HG03442 (cell line): ENCODE results near the gene CHST3.

ENCODE experiments used
- ATAC-seq: cut with Tn5 transposase; IDR thresholded peaks from one replicate; pipeline ENCODE4 v1.9.1; 2021; ENCODE audit warnings: mild to moderate bottlenecking, moderate library complexity; ENCODE audit not compliant: unreplicated experiment

The CHST3 gene

GRCh38 chr10:72009051-72009424 lies 44.8 kb downstream of the CHST3 start:
- ATAC-seq, result no peak

GRCh38 chr10:72009425-72010081 lies 45.4 kb downstream of the CHST3 start:
- no peak for ATAC-seq

GRCh38 chr10:72010234-72010973 lies 46.2 kb downstream of the CHST3 start:
- ATAC-seq, result no peak

- no peak for ATAC-seq
These were observed 46.8 kb downstream of the CHST3 start for GRCh38 chr10:72011016-72011415.

- ATAC-seq, result no peak
These were observed 47.3 kb downstream of the CHST3 start for GRCh38 chr10:72011468-72011867.

DNA sequence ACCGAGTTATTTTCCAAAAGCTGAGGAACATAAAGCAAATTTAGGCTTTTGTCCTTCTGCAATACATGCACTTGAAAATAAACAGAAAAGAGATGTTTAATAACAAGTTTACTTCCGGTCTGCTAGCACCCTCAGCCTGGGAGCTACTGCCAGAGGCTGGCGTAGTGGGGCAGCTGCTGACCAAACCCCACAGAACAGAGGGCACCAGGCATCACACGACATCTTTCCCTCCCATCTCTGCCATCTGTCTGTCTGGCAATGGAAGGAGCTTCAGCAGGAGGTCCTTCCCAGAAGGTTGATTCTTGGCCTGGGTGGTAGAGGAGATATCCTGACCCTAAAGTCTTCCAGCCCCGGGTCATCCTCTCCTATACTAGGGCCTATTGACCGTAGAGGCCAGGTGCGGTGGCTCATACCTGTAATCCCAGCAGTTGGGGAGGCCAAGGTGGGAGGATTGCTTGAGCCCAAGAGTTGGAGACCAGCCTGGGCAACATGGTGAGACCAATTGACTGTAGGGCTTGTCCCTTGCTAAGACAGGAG lies 47.8 kb downstream of the CHST3 start:
- no peak for ATAC-seq

GRCh38 chr10:72012796-72013195 lies 48.6 kb downstream of the CHST3 start:
- no peak for ATAC-seq

DNA sequence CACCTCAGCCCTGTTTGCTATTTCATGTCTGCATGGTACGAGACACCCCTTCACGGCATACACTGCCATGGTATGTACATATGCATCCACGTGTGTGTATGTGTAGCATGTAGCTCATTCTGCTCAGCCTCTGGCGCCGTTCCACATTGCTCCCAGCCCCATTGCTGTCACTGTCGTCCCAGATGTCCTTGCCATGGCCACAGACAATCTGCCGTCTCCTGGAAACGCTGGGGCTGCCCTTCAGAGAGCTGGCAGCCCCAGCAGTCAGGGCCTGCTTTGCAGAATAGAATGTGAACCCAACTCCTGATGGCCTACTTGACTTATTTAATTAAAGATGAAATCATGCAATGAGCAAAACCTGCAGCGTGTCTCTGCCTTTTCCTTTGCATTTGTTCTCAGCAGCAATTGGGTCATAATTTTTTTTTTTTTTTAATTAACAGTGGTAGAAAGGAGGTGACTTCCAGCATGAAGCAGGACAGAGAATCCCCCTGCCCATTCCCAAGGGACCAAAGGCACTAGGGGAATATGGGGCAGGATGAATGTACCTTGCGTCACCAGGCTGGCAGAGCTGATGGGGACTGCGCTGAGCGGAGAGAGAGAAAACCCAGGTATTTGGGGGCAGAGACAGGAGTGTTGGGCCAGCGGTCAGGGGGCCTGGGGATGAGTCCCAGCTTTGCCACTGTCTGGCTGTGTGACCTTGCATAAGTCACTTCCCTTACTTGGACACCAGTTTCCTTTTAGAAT lies 49.2 kb downstream of the CHST3 start:
- no peak for ATAC-seq

DNA sequence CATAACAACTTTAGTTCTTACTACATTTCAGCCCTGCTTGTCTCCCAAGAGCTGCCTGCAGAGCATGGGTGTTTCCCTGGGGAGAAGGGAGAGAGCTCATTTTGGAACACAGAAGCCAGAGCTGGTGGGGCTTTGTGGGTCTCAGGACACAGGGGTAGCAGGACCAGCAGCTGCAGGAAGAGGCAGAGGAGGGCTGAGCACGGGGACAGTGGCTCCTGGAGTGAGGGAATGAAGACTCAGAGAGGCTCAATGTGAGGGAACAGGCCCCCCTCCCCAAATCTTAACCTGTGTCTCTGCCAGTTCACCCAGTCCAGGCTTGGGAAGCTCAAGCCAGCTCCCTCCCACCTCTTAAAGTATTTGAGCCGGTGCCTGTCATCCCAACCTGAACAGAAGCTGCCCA lies 50.0 kb downstream of the CHST3 start:
- no peak for ATAC-seq

DNA sequence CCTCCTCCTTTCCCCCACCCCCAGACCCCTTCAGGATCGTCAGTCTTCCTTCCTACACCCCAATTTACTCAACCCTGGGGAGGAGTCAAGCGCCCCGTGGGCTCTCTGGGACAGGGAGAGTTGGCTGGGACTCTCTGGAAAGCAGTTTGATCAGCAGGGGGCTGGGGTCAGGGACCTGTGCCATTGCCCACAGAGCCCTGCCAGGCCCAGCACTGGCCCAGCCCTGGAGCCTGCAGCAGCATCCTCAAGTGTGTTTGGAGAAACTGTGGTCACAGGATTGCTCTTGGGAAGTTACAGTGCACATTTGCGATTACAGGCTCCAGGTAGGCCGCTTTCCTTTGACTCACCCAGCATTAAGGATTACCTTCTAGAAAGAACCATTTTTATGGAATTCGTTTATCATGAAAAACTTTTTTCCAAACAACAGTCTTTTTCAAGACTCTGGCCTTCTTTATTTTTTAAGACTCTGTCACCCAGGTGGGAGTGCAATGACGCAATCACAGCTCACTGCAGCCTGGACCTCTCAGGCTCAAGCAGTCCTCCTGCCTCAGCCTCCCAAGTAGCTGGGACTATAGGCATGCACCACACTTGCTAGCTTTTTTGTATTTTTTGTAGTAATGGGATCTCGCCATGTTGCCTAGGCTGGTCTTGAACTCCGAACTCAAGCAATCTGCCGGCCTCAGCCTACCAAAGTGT lies 50.7 kb downstream of the CHST3 start:
- ATAC-seq, result no peak

GRCh38 chr10:72015841-72016240 lies 51.6 kb downstream of the CHST3 start:
- ATAC-seq, result no peak

- ATAC-seq, result no peak
These were observed 52.6 kb downstream of the CHST3 start for GRCh38 chr10:72016608-72017300.

GRCh38 chr10:72019085-72019876 lies 55.1 kb downstream of the CHST3 start:
- ATAC-seq, result no peak

DNA sequence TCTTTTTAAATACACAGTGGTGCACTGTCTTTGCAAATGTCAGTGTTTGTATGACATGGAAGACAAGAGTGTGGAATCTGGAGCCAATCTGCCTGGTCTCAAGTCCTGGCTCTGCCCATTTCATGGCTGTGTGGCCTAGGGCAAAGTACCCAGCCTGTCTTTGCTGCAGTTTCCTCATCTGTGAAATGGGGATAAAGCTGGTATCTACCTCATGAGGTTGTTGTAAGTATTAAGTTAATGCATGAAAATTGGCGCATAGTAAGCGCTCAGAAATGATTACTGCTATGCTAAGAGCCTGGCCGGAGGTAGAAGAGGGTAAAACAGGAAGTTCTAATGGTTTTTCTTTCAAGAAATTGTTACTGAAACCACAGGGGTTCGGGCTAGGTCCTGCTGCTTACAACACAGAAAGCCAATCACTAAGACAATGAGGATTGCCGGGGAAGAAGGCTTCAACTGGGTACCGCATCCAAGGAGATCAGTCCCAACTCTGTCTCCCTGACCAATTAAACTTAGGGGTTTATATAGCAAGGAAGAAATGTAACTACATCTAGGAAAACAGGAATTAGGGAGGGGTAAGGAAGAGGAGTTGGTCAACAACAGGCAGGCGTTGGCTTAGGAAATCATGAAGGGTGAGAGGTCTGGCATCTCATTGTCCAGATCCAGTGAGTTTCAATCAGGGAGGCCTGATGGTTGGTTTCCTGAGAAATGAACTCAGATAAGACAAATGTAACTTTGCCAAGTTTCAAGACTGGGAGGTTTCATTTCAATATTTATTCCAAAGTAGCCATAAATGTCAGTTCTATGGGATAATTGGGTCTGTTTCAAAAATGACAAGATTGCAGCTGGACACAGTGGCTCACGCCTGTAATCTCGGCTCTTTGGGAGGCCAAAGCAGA lies 57.0 kb downstream of the CHST3 start:
- no peak for ATAC-seq

DNA sequence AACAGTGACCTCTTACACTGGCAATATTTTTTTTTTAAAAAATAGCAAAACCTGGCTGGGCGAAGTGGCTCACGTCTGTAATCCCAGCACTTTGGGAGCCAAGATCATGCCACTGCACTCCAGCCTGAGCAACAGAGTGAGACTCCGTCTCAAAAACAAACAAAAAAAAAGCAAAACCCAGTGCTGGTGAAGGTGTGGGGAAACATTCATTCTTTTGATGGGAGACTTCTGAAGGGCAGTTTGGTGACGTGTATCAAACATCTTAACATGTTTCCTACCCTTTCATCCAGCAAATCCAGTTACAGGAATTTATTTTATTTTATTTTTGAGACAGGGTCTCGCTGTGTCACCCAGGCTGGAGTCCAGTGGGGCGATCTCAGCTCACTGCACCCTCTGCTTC lies 58.0 kb downstream of the CHST3 start:
- ATAC-seq, result no peak

GRCh38 chr10:72024596-72024995 lies 60.4 kb downstream of the CHST3 start:
- ATAC-seq, result no peak

- ATAC-seq, result no peak
These were observed 61.2 kb downstream of the CHST3 start for GRCh38 chr10:72025400-72025799.

- no peak for ATAC-seq
These were observed 61.6 kb downstream of the CHST3 start for GRCh38 chr10:72025832-72026231.
